A673 (cell line): ENCODE results near the gene FKBP4.

Experiments
- EZH2 ChIP-seq: fragments of 200-600 bp; sonication (generic); IDR thresholded peaks from 2 replicates; pipeline ENCODE4 v1.6.1; 2017; ENCODE audit warnings: borderline replicate concordance, low read depth, mild to moderate bottlenecking, mixed read lengths, antibody characterized with exemption, low read length; ENCODE audit not compliant: poor library complexity, severe bottlenecking
- TF ChIP-seq, protein P1 (sequence below): fragments of 300-800, 200-600 bp; sonication (generic); conservative IDR thresholded peaks from 2 replicates; pipeline ENCODE4 v1.5.1; 2017; ENCODE audit warnings: low read depth, mild to moderate bottlenecking, antibody characterized with exemption, low read length, moderate library complexity, mixed read lengths

GRCh38 chr12:2835691-2836403 is 41.1 kb downstream of the FKBP4 start:
- TF ChIP-seq, protein P1, sequence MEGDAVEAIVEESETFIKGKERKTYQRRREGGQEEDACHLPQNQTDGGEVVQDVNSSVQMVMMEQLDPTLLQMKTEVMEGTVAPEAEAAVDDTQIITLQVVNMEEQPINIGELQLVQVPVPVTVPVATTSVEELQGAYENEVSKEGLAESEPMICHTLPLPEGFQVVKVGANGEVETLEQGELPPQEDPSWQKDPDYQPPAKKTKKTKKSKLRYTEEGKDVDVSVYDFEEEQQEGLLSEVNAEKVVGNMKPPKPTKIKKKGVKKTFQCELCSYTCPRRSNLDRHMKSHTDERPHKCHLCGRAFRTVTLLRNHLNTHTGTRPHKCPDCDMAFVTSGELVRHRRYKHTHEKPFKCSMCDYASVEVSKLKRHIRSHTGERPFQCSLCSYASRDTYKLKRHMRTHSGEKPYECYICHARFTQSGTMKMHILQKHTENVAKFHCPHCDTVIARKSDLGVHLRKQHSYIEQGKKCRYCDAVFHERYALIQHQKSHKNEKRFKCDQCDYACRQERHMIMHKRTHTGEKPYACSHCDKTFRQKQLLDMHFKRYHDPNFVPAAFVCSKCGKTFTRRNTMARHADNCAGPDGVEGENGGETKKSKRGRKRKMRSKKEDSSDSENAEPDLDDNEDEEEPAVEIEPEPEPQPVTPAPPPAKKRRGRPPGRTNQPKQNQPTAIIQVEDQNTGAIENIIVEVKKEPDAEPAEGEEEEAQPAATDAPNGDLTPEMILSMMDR = no peak
- no peak for TF ChIP-seq EZH2
